Lower leg skin (tissue), 4 donors: ENCODE results near the gene STAT3. TPM values are rescaled to one million over a fixed set of nuclear protein-coding genes. Genes with fewer than 3 reads are reported as not detected.

Experiments
- DNase-seq, 2 donors: peaks; one replicate each; pipeline ENCODE4 v3.0.0-alpha.2; 2019; ENCODE audit warnings: low spot score in 2 of 2
- H3K4me3 ChIP-seq: fragments of 200-600 bp; sonication (generic); 2 replicates; pipeline ENCODE4 v1.5.1; 2017; ENCODE audit warnings: mild to moderate bottlenecking, low read depth; ENCODE audit not compliant: poor library complexity, severe bottlenecking
- POLR2A ChIP-seq, 2 donors: fragments of 450-650 bp; IDR thresholded peaks; one replicate each; pipeline ENCODE4 v1.6.1; 2016 to 2017; ENCODE audit warnings: antibody characterized with exemption in 2 of 2, mild to moderate bottlenecking in 1 of 2, moderate library complexity in 1 of 2
- WGBS, 2 donors: methylation state at CpG; one replicate each; pipeline ENCODE4 v1.1.5; 2018; 5-methylcytosine and 5-hydroxymethylcytosine counted together
- intact Hi-C: fragments of 100-400 bp; cut with DNase I; formaldehyde crosslinking; loops from one replicate; pipeline ENCODE4 v1.15.0; 2023; ENCODE audit warnings: low total_unique reads
- total RNA-seq, 4 donors: library from RNA; depleted of rRNA; stranded (reverse); fragments of >200 nt; gene quantifications; one replicate each; pipeline ENCODE4 v1.1.0, GENCODE V29; 2016
- TF ChIP-seq, protein P1 (sequence below), 3 donors: fragments of 450-650 bp; IDR thresholded peaks; one replicate each; pipeline ENCODE4 v1.5.1; 2016; ENCODE audit warnings: antibody characterized with exemption in 3 of 3, mild to moderate bottlenecking in 3 of 3, moderate library complexity in 2 of 3

Gene STAT3
- total RNA-seq, 4 donors from 2014 or later, result 109 to 149 (median 124) TPM

DNA sequence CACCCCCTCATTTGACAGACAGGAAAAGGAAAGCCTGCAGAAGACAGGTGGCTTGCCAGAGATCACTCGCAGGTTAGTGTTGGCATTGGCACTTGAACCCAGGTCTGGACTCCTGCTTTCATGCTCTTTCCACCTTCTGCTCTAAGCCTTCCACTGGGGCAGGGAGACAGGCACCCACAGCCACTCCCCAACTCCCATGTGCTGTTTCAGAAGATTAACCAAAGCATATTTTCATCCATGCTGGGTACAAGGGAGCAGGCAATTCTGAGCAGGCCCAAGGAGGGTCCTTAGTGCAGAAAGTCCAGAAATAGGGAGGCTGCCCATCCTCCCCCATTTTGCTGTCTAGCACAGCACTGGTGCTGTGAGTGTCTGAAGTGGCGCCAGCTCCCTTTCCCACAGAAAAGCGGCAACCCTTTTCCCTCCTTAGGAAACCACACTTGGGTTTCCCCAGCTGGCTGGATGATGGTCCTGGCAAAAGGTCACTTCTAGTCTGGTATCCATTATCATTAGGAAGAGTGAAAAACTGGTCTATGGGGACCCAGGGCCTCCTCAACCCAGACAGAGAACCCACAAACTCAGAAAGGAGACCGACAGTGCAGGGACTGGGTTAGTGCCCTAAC, 36.9 kb upstream of the STAT3 start:
- TF ChIP-seq, protein P1, sequence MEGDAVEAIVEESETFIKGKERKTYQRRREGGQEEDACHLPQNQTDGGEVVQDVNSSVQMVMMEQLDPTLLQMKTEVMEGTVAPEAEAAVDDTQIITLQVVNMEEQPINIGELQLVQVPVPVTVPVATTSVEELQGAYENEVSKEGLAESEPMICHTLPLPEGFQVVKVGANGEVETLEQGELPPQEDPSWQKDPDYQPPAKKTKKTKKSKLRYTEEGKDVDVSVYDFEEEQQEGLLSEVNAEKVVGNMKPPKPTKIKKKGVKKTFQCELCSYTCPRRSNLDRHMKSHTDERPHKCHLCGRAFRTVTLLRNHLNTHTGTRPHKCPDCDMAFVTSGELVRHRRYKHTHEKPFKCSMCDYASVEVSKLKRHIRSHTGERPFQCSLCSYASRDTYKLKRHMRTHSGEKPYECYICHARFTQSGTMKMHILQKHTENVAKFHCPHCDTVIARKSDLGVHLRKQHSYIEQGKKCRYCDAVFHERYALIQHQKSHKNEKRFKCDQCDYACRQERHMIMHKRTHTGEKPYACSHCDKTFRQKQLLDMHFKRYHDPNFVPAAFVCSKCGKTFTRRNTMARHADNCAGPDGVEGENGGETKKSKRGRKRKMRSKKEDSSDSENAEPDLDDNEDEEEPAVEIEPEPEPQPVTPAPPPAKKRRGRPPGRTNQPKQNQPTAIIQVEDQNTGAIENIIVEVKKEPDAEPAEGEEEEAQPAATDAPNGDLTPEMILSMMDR (IDR thresholded peaks at IDR 0.05), result no peak
- no peak for TF ChIP-seq POLR2A (IDR thresholded peaks at IDR 0.05)
- no peak for DNase-seq
- intact Hi-C loops, result loop anchor here (5.0 kb wide), 1 partner anchor 102 kb away; no protein-coding TSS in a partner anchor
- WGBS, 2 donors, result 42 to 60% methylated on average over 4 of the region's 4 CpGs
- H3K4me3 ChIP-seq, result no peak overlapping the region

DNA sequence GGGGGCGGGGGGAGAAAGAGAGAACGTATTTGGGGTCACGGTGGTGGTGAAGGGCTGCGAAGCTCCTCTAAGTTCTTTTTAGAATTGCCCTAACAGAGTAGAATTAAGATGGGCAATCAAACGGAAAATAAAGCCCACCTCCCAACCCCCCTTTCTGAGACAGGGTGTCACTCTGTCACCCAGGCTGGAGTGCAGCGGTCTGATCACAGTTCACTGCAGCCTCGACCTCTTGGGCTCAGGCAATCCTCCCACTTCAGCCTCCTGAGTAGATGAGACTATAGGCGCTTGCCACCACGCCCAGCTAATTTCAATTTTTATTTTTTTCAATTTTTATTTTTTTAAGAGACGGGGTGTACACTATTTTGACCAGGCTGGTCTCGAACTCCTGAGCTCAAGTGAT, 35.5 kb upstream of the STAT3 start:
- DNase-seq, result no peak
- 53 to 56% methylated on average over 11 of the region's 11 CpGs for WGBS, 2 donors
- TF ChIP-seq, protein P1 (IDR thresholded peaks at IDR 0.05), result no peak
- TF ChIP-seq POLR2A (IDR thresholded peaks at IDR 0.05), result no peak
- intact Hi-C loops, result loop anchor here (5.0 kb wide), 1 partner anchor 104 kb away; no protein-coding TSS in a partner anchor
- no peak overlapping the region for H3K4me3 ChIP-seq

DNA sequence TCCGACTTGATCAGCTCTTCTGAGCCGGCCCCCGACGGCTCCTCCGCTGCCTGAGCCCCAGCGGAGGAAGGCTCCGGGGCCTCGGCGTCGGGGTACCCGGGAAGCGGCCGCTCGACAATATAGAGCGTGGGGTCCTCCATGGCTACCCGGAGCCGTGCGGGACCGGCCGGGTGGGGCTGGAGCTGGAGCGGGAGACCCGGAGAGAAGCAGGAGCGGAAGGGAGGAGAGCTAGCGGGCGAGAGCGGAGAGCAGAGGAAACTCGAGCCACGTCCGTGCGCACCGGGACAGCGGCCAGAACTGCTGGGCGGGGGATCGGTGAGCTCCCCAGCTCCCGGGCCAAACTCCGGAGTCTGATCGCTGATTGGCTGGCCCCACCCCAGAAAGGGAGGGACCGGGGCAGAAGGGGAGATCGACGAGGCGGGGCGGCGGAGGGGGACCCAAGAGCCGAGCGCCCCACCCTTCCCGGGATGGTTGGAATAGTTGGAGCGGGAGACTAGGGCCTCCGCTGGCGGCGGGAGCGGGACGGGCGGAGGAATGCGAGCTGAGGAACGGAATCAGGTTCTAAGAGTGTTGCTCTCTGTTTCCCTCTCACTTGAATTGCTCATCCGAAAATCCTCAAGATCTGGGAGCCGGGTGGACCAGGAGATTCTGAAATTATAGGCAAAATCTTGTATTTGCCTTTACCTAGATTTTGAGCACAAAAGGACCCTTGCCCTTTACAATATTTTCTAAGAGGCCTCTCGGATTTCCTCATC, 34.9 kb upstream of the STAT3 start, which contains the start of gene CAVIN1:
CAVIN1 (minus strand) TSS at position 299 of the 755 bp plus-strand sequence; CDS start at position 140, 159 bp downstream.
- peak; percentile 98 to 100 for DNase-seq
- WGBS, 2 donors, result 1 to 2% methylated on average over 54 of the region's 58 CpGs
- H3K4me3 ChIP-seq, result peak within 1 kb of the TSS; percentile 81
- intact Hi-C loops, result loop anchor here (5.0 kb wide), 1 partner anchor 104 kb away; no protein-coding TSS in a partner anchor
- TF ChIP-seq, protein P1 (IDR thresholded peaks at IDR 0.05), result no peak
- TF ChIP-seq POLR2A (IDR thresholded peaks at IDR 0.05), result peak in 1 of 2 donors; percentile 86

DNA sequence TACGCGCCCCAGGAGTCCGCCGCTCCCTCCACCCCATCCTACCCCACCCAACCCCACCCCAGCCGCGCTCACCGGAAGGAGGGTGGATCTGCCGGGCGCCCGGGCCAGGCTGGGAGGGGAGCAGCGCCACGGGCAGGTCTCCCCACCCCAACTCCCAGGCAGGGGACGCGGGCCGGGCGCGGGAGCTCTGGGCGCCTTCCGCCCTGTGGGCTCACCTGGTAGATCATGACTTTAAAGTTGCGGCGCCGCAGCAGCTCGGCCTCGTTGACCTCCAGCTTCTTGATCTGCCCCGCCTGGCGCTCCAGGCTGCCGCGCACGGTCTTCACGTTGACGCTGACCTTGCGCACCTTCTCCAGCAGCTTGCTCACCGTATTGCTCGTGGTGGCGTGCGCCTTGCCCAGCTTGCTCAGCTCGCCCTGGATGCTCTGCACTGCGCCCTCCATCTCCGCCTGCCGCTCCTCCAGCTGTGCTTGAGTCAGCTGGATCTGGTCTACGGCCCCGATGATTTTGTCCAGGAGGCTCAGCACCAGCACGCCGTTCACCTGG, 34.2 kb upstream of the STAT3 start:
- DNase-seq, result no peak
- 0 to 3% methylated on average over 12 to 40 of the region's 44 CpGs for WGBS, 2 donors
- TF ChIP-seq POLR2A (IDR thresholded peaks at IDR 0.05), result no peak
- TF ChIP-seq, protein P1 (IDR thresholded peaks at IDR 0.05), result no peak
- intact Hi-C loops, result loop anchor here (5.0 kb wide), 1 partner anchor 105 kb away; no protein-coding TSS in a partner anchor
- peak overlapping the region; percentile 81 for H3K4me3 ChIP-seq

DNA sequence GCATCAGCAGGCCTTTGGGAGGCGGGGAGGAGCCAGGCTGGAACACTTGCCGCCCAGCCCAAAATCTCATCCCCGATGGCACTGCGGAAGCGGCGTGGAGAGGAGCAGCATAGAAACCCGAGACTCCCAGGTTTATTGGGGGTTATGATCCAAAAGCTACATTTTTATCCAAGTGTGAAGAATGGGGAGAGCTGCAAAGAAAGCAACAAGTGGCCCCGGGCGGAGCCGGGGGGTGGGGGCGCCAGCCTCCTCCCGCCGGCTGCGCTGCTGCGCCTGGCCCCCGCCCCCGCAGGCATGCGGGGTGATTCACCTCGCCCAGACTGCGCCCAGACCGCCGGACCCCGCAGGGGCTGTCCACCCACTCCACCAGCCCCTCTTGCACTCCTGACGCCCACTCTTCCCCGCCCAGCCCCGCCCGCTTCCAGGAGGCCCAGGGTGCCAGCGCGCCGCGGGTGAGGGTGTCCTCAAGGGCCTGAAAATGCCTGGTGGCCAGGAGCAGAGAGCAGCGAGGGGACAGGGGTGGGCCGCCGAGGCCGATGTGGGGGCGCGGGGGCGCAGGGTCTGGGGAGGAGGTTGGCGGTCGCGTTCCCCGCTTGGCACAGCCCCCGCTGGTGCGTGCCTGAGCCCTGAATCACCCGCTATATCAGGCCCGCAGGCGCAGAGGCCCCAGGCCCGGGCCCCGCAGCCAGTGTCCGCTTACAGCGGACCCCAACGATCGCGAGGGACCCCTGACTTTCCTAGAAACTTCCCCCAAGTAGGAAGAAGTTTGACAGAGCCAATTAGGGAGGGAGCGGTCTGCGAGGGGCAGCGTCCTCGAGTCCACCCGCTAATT, 33.5 kb upstream of the STAT3 start:
- TF ChIP-seq, protein P1 (IDR thresholded peaks at IDR 0.05), result no peak
- TF ChIP-seq POLR2A (IDR thresholded peaks at IDR 0.05), result no peak
- WGBS, 2 donors, result 2 to 3% methylated on average over 53 of the region's 59 CpGs
- H3K4me3 ChIP-seq, result peak overlapping the region; percentile 81
- no peak for DNase-seq
- intact Hi-C loops, result loop anchor here (5.0 kb wide), 1 partner anchor 106 kb away; no protein-coding TSS in a partner anchor
